ENCODE results near the gene PLD2. TPM values are rescaled to one million over a fixed set of nuclear protein-coding genes. Genes with fewer than 3 reads are reported as not detected.

Gene PLD2
- total and polyA plus RNA-seq, 2 donors (not counting 1 experiment from before 2014, with no cell fraction given) = 12.7 to 14.9 TPM

- Histone ChIP-seq H3K4me2 (ENCODE audit: extremely low read depth, insufficient read depth, low read length) (no peak overlapping the region), H3K4me3 (replicated peaks in 1 of 4; ENCODE audit: control extremely low read depth in 1 of 4, insufficient read depth in 1 of 4, low read depth in 3 of 4, low read length in 4 of 4) (no peak overlapping the region), H3K9me3 (ENCODE audit: control insufficient read depth, insufficient read depth, low read depth, low read length) (no peaks in the 10 kb centered on the region), H3K36me3 (ENCODE audit: control insufficient read depth, insufficient read depth, low read length) (no peaks in the 10 kb centered on the region), H3K79me2 (ENCODE audit: control insufficient read depth, insufficient read depth, low read length) (no peaks in the 10 kb centered on the region), H2AFZ (ENCODE audit: low read length) (no peak overlapping the region), H3K9ac (ENCODE audit: insufficient read depth, low read length) (no peak overlapping the region), H4K20me1 (ENCODE audit: control insufficient read depth, extremely low read depth, insufficient read depth, low read length) (no peaks in the 10 kb centered on the region), H3K4me1 (ENCODE audit: control insufficient read depth, extremely low read depth, insufficient read depth, low read length) (peaks cover 4% of the 10 kb centered on the region), H3K27me3 (ENCODE audit: control insufficient read depth, insufficient read depth, low read length) (peaks cover 5% of the 10 kb centered on the region), H3K27ac (ENCODE audit: insufficient read depth, low read length) (no peak overlapping the region)
- no peak for DNase-seq (ENCODE audit: low read depth in 2 of 2)
- TF ChIP-seq CTCF (conservative IDR thresholded peaks at IDR 0.05 in 1 of 2, IDR thresholded peaks at IDR 0.05 in 1 of 2; ENCODE audit: low read depth in 1 of 2, low read length in 2 of 2) (no peak), EZH2 (IDR thresholded peaks at IDR 0.05; ENCODE audit: low read length, missing control alignments) (no peak)
Observed at GRCh38 chr17:4782652-4783051, 24.3 kb upstream of the PLD2 start.

- peak overlapping the region in 3 of 4 experiments; percentile 5 to 33 (median 7) for H3K4me3 ChIP-seq (replicated peaks in 1 of 4; ENCODE audit: control extremely low read depth in 1 of 4, insufficient read depth in 1 of 4, low read depth in 3 of 4, low read length in 4 of 4)
- no peaks in the 10 kb centered on the region for H3K9me3 ChIP-seq (ENCODE audit: control insufficient read depth, insufficient read depth, low read depth, low read length)
- H4K20me1 ChIP-seq (ENCODE audit: control insufficient read depth, extremely low read depth, insufficient read depth, low read length) = no peaks in the 10 kb centered on the region
- no peak overlapping the region for H3K27ac ChIP-seq (ENCODE audit: insufficient read depth, low read length)
- TF ChIP-seq EZH2 (IDR thresholded peaks at IDR 0.05; ENCODE audit: low read length, missing control alignments) (peak; percentile 57), CTCF (conservative IDR thresholded peaks at IDR 0.05 in 1 of 2, IDR thresholded peaks at IDR 0.05 in 1 of 2; ENCODE audit: low read depth in 1 of 2, low read length in 2 of 2) (no peak)
- H3K27me3 ChIP-seq (ENCODE audit: control insufficient read depth, insufficient read depth, low read length) = peaks cover 5% of the 10 kb centered on the region
- H3K36me3 ChIP-seq (ENCODE audit: control insufficient read depth, insufficient read depth, low read length) = no peaks in the 10 kb centered on the region
- no peaks in the 10 kb centered on the region for H3K79me2 ChIP-seq (ENCODE audit: control insufficient read depth, insufficient read depth, low read length)
- peak overlapping the region; percentile 49 for H2AFZ ChIP-seq (ENCODE audit: low read length)
- no peak for DNase-seq (ENCODE audit: low read depth in 2 of 2)
- H3K4me1 ChIP-seq (ENCODE audit: control insufficient read depth, extremely low read depth, insufficient read depth, low read length) = peaks cover 8% of the 10 kb centered on the region
- H3K9ac ChIP-seq (ENCODE audit: insufficient read depth, low read length) = no peak overlapping the region
- peak overlapping the region; percentile 78 for H3K4me2 ChIP-seq (ENCODE audit: extremely low read depth, insufficient read depth, low read length)
Observed at GRCh38 chr17:4785311-4786105, 21.4 kb upstream of the PLD2 start.

- TF ChIP-seq CTCF (conservative IDR thresholded peaks at IDR 0.05 in 1 of 2, IDR thresholded peaks at IDR 0.05 in 1 of 2; ENCODE audit: low read depth in 1 of 2, low read length in 2 of 2) (no peak), EZH2 (IDR thresholded peaks at IDR 0.05; ENCODE audit: low read length, missing control alignments) (no peak)
- Histone ChIP-seq H3K4me2 (ENCODE audit: extremely low read depth, insufficient read depth, low read length) (peak within 1 kb of the TSS; percentile 78), H3K4me1 (ENCODE audit: control insufficient read depth, extremely low read depth, insufficient read depth, low read length) (peaks cover 8% of the 10 kb centered on the region), H3K9me3 (ENCODE audit: control insufficient read depth, insufficient read depth, low read depth, low read length) (no peaks in the 10 kb centered on the region), H3K4me3 (replicated peaks in 1 of 4; ENCODE audit: control extremely low read depth in 1 of 4, insufficient read depth in 1 of 4, low read depth in 3 of 4, low read length in 4 of 4) (peak within 1 kb of the TSS; percentile 5 to 33 (median 16)), H4K20me1 (ENCODE audit: control insufficient read depth, extremely low read depth, insufficient read depth, low read length) (no peaks in the 10 kb centered on the region), H2AFZ (ENCODE audit: low read length) (peak within 1 kb of the TSS; percentile 49), H3K36me3 (ENCODE audit: control insufficient read depth, insufficient read depth, low read length) (no peaks in the 10 kb centered on the region), H3K27me3 (ENCODE audit: control insufficient read depth, insufficient read depth, low read length) (peaks cover 5% of the 10 kb centered on the region), H3K9ac (ENCODE audit: insufficient read depth, low read length) (no peak within 1 kb of the TSS), H3K27ac (ENCODE audit: insufficient read depth, low read length) (no peak within 1 kb of the TSS), H3K79me2 (ENCODE audit: control insufficient read depth, insufficient read depth, low read length) (no peaks in the 10 kb centered on the region)
- peak in 1 of 2 donors; percentile 22 for DNase-seq (ENCODE audit: low read depth in 2 of 2)
Observed at GRCh38 chr17:4786106-4786511, 20.8 kb upstream of the PLD2 start, which contains the start of gene VMO1. Gene VMO1 (minus strand): TSS chr17:4786364. CDS start chr17:4786352, 12 bp downstream.
